ENCODE data around the gene ALX3.

ALX3 gene

DNA sequence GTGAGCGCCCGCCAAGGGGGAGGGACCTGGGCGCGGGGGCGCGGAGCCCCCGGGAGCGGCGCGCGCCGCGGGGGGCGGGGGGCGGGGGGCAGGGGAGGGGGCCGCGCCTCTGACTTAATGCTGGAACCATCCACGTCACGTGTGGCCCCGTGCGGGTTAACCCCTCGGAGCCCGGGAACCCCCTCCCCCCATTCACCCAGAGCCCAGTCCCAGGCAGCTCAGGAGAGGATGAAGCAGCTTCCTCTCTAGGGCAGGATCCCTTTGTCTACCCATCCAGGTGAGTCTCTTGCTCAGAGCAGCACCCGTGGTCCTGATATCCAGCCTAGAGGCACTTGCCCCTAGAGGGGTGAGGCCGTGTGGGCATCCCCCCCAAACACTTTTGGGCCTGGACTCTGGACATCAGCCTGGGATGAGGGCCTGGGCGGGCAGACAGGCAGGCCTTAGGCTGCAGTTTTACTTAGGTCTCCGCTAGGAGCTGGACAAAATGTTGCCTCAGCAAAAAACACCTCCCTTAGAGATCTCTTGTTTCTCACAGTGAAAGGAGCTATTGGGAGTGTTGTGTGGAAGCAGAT is at the start of gene ALX3:
Gene ALX3 (minus strand): TSS at position 2 of the 572 bp plus-strand sequence. CDS start 60 bp downstream, outside the sequence.
- H3K36me3 ChIP-seq (ENCODE audit: insufficient read depth, low read length), result no peaks in the 10 kb centered on the region
- H3K9me3 ChIP-seq (ENCODE audit: control insufficient read depth, insufficient read depth, low read length), result no peaks in the 10 kb centered on the region
- peaks cover 6% of the 10 kb centered on the region; the same call in 1 of the 2 replicates for H3K4me1 ChIP-seq (ENCODE audit: insufficient read depth, low read length)
- H3K9ac ChIP-seq (ENCODE audit: low read depth, low read length), result peak within 1 kb of the TSS; percentile 45

DNA sequence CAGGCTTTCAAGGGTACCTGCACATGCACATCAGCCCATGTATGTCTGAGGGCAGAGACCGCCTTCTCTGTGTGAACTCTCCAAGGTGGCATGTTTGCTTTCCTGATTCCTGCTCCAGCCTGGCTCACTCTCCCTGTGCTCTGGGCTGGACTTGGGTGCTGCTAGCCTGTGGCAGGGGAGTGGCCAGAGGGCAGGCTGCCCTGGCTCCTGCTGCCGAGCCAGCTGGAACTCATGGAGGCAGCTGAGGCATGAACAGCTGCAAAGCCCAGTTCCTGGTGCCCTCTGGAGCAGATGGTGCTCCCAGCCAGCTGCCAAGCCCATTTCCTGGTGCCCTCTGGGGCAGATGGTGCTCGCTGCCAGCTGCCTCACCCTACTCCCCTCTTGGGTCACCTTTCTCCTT is 49.4 kb upstream of the ALX3 start:
- H3K9me3 ChIP-seq (ENCODE audit: control insufficient read depth, insufficient read depth, low read length), result no peaks in the 10 kb centered on the region
- H3K9ac ChIP-seq (ENCODE audit: low read depth, low read length), result no peak overlapping the region
- no peaks in the 10 kb centered on the region for H3K36me3 ChIP-seq (ENCODE audit: insufficient read depth, low read length)
- no peaks in the 10 kb centered on the region for H3K4me1 ChIP-seq (ENCODE audit: insufficient read depth, low read length)

DNA sequence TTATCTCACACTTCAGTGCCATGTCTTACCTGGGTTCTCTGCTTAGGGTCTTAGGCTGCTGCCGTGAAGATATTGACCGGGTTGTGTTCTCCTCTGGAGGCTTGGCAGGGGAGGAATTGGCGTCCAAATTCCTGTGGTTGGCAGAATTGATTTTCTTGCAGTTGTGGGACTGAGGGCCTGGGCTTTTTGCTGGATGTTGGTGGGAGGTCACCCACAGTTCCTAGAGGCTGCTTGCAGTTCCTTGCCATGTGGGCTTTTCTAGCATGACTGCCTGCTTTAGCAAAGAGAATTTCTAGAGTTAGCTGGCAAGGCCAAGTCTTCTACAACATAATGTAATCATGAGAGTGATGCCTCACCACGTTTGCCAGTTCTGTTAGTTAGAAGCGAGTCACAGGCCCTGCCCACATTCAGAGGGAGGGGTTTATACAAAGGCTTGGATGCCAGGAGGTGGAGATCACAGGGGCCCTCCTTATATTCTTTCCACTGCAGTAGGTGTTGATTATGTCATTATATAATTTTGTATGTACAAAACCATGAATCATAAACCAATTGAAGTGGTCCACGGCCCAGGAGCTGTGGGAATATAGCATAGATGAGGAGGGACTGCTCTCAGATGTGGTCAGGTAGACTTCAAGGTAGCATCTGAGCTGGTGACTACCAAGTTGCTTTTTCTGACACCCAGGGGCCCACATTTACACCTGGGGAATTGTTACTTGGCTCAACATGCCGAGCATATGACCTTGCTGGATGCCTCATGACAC is 48.3 kb upstream of the ALX3 start:
- Histone ChIP-seq H3K36me3 (ENCODE audit: insufficient read depth, low read length) (no peaks in the 10 kb centered on the region), H3K9me3 (ENCODE audit: control insufficient read depth, insufficient read depth, low read length) (no peaks in the 10 kb centered on the region), H3K9ac (ENCODE audit: low read depth, low read length) (no peak overlapping the region), H3K4me1 (ENCODE audit: insufficient read depth, low read length) (no peaks in the 10 kb centered on the region)

DNA sequence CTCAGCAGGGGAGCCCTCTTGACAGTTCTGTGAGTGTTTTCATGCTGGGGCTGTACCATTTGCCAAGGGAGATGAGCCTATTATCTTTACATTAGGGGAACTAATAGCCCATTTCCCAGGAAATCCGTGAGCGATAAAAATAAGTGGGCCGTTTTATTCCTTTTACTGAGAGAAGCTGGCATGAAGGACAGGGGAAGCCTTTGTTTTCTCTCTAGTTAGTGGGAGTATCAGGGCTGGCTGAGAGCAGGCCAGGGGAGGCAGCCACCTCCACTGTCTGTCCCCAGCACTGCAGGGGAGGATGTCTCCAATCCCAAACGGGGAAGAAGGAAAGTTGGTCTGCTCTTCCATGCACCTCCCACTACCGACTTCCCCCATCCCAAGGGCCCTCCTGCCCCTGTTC is 44.3 kb upstream of the ALX3 start:
- Histone ChIP-seq H3K36me3 (ENCODE audit: insufficient read depth, low read length) (no peaks in the 10 kb centered on the region), H3K4me1 (ENCODE audit: insufficient read depth, low read length) (no peaks in the 10 kb centered on the region), H3K9ac (ENCODE audit: low read depth, low read length) (no peak overlapping the region), H3K9me3 (ENCODE audit: control insufficient read depth, insufficient read depth, low read length) (no peaks in the 10 kb centered on the region)

DNA sequence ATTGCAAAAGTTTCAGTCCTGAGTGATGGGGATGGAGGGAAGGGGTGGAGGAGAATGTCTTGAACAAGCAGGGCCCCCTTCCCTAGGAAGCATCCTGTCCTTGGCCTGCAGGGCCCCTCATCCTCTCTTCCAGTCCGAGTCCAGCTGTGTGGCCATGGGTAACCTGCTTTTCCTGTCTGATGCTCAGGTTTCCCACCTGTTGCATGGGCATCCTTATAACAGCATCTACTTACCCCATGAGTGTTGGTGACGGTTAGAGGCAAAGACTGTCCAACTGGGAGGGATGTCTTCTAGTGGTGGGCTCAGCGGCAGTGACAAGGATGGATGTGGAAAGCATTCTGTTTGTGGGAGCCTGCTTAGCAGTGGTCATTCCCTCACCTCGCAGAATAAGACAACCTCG is 43.7 kb upstream of the ALX3 start:
- Histone ChIP-seq H3K9me3 (ENCODE audit: control insufficient read depth, insufficient read depth, low read length) (no peaks in the 10 kb centered on the region), H3K4me1 (ENCODE audit: insufficient read depth, low read length) (no peaks in the 10 kb centered on the region), H3K36me3 (ENCODE audit: insufficient read depth, low read length) (no peaks in the 10 kb centered on the region), H3K9ac (ENCODE audit: low read depth, low read length) (no peak overlapping the region)

DNA sequence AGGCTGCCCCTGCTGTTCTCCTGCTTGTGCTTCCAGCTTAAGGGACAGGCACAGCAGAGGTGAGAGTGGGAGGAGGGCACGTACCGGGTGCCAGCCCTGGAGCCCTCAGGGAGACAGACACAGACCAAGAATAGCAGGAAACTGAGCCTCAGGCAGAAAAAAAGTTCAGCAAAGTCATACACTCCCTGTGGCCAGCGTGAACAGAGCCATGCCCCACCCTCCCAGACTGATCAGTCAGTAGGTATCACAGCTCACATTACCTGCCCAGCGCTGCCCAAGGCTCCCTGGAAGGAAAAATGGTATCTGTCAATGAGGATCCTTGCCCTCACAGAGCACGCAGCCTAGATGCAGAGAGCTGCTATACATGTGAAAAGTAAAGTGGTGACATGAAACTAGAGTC is 43.1 kb upstream of the ALX3 start:
- Histone ChIP-seq H3K4me1 (ENCODE audit: insufficient read depth, low read length) (no peaks in the 10 kb centered on the region), H3K9ac (ENCODE audit: low read depth, low read length) (no peak overlapping the region), H3K36me3 (ENCODE audit: insufficient read depth, low read length) (no peaks in the 10 kb centered on the region), H3K9me3 (ENCODE audit: control insufficient read depth, insufficient read depth, low read length) (no peaks in the 10 kb centered on the region)

DNA sequence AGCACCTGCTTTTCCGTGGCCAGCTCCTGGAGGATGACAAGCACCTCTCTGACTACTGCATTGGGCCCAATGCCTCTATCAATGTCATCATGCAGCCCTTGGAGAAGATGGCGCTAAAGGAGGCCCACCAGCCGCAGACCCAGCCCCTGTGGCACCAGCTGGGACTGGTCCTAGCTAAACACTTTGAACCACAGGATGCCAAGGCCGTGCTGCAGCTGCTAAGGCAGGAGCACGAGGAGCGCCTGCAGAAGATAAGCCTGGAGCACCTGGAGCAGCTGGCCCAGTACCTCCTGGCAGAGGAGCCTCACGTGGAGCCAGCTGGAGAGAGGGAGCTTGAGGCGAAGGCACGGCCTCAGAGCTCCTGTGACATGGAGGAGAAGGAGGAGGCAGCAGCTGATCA is 42.2 kb upstream of the ALX3 start:
- no peaks in the 10 kb centered on the region for H3K4me1 ChIP-seq (ENCODE audit: insufficient read depth, low read length)
- no peaks in the 10 kb centered on the region for H3K9me3 ChIP-seq (ENCODE audit: control insufficient read depth, insufficient read depth, low read length)
- H3K36me3 ChIP-seq (ENCODE audit: insufficient read depth, low read length), result no peaks in the 10 kb centered on the region
- H3K9ac ChIP-seq (ENCODE audit: low read depth, low read length), result no peak overlapping the region

DNA sequence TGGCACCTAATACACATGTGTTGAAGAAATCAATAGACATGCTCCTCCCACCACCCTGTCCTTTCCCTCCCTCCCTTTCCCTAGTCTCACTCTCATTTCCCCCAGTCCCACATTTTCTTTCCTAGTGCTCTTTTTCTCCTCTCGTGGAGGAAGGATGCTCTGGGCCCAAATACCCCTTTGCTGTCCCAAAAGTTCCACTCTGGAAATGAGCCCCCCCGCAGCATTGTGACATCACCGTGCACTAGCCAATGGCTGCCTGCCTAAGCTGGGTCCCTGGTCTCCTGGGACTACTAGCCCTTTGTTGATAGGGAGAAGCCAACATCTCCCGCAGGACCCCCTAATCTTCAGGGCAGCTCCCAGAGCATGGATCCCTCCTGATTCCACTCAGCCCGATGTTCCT is 41.7 kb upstream of the ALX3 start, which contains the start of gene UBL4B:
Gene UBL4B (plus strand): TSS at position 301 of the 400 bp plus-strand sequence. CDS start 92 bp downstream, at position 393.
- Histone ChIP-seq H3K4me1 (ENCODE audit: insufficient read depth, low read length) (no peaks in the 10 kb centered on the region), H3K9me3 (ENCODE audit: control insufficient read depth, insufficient read depth, low read length) (no peaks in the 10 kb centered on the region), H3K9ac (ENCODE audit: low read depth, low read length) (no peak within 1 kb of the TSS), H3K36me3 (ENCODE audit: insufficient read depth, low read length) (no peaks in the 10 kb centered on the region)

DNA sequence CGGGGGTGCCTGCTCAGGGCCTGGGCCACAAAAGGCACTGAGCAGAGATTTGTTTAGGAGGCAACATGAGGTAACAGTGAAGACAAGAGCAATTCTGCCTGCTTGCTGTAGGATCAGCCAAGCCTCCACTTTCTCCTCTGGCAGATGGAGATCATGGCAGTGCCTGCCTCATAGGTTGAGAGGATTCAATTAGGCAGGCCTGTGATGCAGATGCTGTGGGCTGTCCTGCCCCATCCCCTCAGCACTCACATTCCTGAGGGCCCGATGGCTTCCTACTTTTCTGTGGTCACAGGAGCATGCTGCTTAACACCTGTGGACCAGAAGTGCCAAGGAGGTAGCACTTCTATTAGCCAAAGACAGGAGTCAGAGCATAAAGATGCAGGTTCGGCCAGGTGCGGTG is 40.6 kb upstream of the ALX3 start:
- Histone ChIP-seq H3K36me3 (ENCODE audit: insufficient read depth, low read length) (no peaks in the 10 kb centered on the region), H3K9me3 (ENCODE audit: control insufficient read depth, insufficient read depth, low read length) (no peaks in the 10 kb centered on the region), H3K9ac (ENCODE audit: low read depth, low read length) (no peak overlapping the region), H3K4me1 (ENCODE audit: insufficient read depth, low read length) (no peaks in the 10 kb centered on the region)

DNA sequence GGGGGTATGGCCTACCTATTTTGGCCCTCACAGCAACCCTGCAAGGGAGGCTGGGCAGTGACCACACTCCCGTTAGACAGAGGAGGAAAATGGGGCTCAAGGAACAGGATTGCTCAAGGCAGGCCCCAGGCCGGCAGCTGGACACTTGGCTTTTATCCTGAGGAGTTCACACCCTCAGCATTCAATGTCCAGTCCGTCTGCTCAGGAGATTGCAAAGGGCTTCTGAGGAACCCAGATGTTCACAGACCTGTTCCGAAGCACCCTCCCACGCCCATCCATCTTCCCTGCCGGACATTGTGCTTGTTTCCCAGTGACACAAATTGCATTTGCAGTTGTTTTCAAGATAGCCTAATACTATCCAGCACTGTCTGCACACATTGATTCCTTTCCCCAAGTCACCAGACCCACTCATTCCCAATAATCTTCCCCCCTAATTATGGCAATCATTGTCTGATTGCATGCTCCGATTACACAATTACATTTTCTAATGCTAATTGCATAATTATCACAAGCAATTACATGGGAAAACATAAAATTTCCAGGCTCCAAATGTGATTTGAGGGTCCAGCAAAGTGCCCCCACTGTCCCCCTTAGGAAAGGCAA is 37.5 kb upstream of the ALX3 start:
- H3K4me1 ChIP-seq (ENCODE audit: insufficient read depth, low read length), result no peaks in the 10 kb centered on the region
- H3K36me3 ChIP-seq (ENCODE audit: insufficient read depth, low read length), result no peaks in the 10 kb centered on the region
- H3K9ac ChIP-seq (ENCODE audit: low read depth, low read length), result no peak overlapping the region
- H3K9me3 ChIP-seq (ENCODE audit: control insufficient read depth, insufficient read depth, low read length), result no peaks in the 10 kb centered on the region

DNA sequence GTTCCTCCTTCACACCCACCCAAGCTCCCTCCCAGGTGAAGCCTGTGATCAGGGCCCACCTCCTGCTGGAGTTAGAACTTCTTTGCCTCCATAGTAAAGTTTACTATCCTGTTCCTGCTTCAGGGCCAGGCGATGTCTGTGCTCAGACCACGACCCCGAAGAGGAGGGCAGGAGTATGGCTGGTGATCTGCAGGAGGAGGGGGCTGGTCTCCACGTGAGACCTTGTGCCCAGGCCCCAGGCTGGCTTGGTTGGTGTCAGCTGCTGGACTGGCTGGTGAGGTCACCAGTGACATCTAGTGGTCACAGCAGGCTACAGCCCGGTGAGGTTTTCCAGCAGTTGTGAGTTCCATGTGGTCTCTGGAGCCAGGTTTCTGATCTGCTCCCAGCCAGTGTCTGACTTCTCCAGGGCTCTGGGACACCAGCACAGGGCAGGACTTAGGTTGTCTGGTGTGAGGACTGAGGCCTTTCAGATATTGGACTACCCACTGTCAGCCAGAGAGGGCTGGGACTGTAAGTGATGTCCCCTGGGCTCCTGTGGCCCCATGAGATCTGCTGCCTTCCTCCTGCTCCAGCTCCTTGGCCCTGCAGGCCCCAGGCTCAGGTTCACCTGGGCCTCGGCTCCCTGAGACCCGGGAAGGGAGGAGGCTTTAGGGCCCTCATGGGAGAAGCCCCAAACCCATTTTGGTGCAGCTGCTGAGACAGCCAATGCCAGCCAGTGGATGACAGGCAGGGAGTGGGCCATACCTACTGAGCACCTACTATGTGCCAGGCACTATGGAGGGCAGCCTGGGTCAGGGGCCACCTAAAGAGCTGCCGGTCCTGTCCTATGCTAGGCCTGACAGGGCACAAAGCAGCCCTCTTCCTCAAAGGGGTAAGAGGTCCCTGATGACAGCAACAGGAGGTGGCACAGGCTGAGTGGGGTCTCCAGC is 35.8 kb upstream of the ALX3 start:
- no peaks in the 10 kb centered on the region for H3K4me1 ChIP-seq (ENCODE audit: insufficient read depth, low read length)
- H3K9ac ChIP-seq (ENCODE audit: low read depth, low read length), result no peak overlapping the region
- no peaks in the 10 kb centered on the region for H3K36me3 ChIP-seq (ENCODE audit: insufficient read depth, low read length)
- no peaks in the 10 kb centered on the region for H3K9me3 ChIP-seq (ENCODE audit: control insufficient read depth, insufficient read depth, low read length)

DNA sequence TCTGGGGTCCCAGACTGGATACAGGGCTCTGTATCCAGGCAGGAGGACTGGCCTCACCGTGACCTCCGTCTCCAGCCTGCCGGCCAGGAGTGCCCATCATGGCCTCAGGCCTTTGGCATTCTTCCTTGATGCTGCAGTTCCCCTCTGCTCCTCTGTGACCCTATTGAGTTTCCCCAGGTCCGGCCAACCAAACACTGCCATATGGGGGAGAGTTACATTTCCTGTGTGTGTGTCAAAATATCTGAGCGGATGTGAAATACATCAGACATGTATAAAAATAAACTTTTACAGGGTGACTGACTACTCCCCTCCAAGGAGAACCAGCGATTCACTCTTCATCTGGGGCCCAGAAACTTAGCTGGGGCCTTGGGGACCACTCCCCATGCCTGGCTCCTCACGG is 31.6 kb upstream of the ALX3 start:
- Histone ChIP-seq H3K4me1 (ENCODE audit: insufficient read depth, low read length) (no peaks in the 10 kb centered on the region), H3K9me3 (ENCODE audit: control insufficient read depth, insufficient read depth, low read length) (no peaks in the 10 kb centered on the region), H3K9ac (ENCODE audit: low read depth, low read length) (no peak overlapping the region)

DNA sequence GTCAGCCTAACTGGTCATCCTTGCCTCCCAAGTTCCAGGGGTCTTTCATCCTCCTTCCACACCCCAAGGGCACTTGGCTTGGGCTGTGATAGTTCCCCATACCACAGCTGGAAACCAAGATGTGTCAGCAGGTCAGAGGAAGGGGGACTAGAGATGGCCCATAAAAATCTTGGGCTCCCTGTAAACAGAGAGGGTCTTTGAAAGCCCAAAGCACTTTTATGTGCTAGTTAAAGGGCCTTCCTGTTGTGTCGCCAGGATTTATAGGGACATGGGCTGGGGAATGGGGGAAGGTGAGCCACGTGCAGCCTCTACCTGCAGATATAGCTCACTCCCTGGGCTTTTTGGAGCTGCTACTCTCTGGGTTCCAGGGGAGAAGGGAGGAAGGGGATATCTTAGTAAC is 29.9 kb upstream of the ALX3 start:
- no peaks in the 10 kb centered on the region for H3K36me3 ChIP-seq (ENCODE audit: insufficient read depth, low read length)
- no peaks in the 10 kb centered on the region for H3K9me3 ChIP-seq (ENCODE audit: control insufficient read depth, insufficient read depth, low read length)
- no peaks in the 10 kb centered on the region for H3K4me1 ChIP-seq (ENCODE audit: insufficient read depth, low read length)
- H3K9ac ChIP-seq (ENCODE audit: low read depth, low read length), result no peak overlapping the region

More for the DNA sequence above, 31.6 kb upstream of the ALX3 start:
- H3K36me3 ChIP-seq (ENCODE audit: insufficient read depth, low read length), result no peaks in the 10 kb centered on the region

Data from ES-I3 (cell line).